IPS-NIHi7 (cell line): ENCODE data around the gene GPATCH2L.

Experiments
- DNase-seq: peaks from one replicate; pipeline ENCODE4 v3.0.0; 2012; ENCODE audit warnings: mixed read lengths; ENCODE audit errors: extremely low spot score

Gene GPATCH2L

DNA sequence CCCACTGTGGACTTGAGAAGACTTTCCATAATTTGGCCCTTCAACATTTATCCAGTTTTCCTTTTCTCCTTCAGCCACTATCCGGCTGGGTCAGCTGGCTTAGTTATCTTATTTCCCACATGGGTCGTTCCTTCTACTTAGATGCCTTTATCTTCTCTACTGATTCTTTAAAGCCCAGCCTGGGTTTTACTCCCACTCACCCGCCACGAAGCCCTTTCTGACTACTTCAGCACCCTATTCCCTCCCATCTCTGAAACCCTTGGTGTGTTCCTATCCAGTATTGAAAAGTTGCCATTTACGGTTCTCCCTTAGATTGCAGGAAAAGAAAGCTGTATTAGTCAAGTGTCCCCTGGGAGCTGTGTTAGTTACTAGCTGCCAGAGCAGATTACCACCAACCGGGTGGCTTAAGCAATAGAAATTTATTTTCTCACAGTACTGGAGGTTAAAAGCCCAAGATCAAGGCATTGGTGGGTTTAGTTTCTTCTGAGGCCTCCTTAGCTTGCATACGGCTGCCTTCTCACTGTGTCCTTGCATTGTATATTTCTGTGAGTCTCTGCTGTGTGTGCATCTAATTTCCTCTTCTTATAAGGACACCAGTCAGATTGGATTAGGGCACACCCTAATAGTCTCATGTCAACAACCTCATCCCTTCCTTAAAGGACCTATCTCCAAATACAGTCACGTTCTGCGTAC is 105.5 kb downstream of the GPATCH2L start:
- no peak for DNase-seq

DNA sequence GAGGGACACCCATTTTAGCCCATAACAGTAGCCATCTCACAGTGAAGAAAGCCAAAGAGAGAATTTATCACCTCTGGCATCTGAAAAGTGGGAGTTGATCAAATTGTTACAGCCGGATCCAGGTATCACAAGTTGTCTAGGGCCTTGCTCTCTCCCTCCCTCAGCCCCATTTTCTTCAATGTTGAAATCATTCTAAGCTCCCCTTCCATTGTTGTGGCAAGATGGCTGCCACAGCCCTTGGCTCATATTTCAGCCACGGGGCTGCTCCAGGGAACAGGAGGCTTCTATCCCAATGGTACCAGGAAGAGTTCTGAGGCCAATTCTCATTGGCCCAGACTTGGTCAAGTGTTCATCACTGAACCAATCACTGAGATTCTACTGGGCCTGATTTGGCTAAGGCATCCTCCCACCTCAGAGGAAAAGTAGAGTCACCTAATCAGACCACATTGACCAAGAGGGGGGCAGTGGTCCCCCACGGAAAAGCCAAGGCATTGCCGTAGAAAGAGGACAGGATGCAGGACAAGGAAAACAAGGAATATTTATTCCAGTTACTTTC is 106.2 kb downstream of the GPATCH2L start:
- DNase-seq = no peak

DNA sequence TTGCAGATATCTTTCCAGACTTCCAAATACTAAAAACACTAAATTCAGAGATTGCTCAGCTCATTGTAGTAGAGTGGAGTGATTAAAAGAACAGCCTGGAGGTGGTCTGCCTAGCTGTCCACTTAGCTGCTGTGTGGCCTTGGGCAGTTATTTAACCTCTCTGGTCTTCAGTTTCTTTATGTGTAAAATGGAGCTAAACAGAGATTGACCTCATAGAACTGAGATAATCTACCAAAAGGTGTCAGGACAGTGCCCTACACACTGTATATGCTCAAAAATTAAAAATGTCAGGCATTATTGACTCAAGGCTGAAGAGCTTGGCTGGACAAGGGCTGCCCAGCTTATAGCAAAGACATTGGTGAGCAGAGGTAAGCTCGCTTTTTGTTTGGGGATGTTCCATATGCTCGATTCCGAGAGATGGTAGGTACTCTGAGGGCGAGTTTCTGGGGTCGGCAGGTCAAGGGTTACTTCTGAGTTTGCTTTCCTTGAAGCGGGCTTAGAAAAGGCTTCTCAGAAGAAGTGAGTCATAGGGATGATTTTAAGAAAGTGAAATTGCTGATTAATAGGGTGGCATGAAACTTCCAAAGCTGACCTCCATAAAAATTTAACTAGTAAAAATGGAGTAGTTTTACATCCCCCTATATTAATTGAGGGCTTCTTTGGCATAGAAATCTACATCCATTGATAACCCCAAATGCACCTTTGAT is 107.5 kb downstream of the GPATCH2L start:
- no peak for DNase-seq

DNA sequence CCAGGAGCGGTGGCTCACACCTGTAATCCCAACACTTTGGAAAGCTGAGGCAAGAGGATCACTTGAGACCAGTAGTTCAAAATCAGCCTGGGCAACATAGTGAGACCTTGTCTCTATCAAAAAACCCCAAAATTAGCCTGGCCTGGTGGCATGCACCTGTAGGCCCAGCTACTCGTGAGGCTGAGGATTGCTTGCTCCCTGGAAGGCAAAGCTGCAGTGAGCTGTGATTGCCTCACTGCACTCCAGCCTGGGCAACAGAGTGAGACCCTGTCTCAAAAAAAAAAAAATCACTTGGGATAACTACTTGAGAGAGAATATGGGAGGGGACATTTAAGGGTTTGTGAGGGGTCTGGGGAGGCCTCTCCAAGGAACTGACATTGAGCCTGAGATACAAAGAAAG is 109.0 kb downstream of the GPATCH2L start:
- no peak for DNase-seq

DNA sequence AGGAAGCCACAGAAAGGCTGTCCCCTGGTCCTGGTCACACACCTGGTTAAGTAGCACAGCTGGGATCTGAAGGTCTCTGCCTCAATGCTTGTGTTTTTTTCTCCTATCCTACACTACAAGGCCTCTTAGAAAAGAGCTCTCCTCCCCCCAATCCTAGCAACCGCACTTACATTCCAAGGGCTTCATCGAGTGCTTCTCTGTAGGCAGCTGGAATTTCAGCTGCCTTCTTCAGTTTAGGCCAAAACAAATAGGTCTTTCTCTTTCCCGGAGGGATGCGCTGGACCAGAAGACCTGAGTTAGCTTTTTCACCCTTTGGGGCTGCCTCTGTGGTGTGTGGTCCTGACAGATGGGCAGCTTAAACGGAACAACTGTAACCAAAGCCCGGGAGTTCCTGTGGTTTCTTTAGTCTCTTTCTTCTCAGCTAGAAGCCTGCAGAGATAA is 109.7 kb downstream of the GPATCH2L start:
- DNase-seq = peak; percentile 37

DNA sequence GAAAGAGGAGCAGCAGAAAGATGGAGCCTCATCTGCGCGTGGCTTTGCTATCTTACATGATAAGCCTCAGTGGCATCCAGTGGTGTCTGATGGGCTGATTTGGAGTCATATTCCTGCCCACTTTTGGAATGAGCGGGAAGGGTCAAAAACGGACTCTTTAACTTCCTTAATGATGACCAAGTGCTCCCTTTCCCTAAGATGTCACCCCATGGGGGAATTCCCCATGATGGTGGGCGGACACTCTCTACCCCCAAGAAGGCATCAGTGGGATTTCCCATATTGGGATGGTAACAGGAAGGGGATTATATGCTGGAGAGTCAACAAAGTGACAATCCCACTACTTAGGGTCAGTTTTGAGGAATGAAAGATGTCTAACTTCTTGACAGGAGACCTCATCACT is 110.9 kb downstream of the GPATCH2L start:
- DNase-seq = no peak
